Heart left ventricle (tissue), 13 donors: ENCODE measurements around the gene LRMDA.

ENCODE experiments used
- POLR2A ChIP-seq, 2 donors: fragments of 450-650 bp; IDR thresholded peaks; one replicate each; pipeline ENCODE4 v1.6.1; 2017; ENCODE audit warnings: antibody characterized with exemption in 2 of 2, mild to moderate bottlenecking in 2 of 2, moderate library complexity in 2 of 2
- TF ChIP-seq, protein P1 (sequence below), 12 donors: fragments of 200-600 bp; sonication (generic) in 4 of 12; IDR thresholded peaks; one replicate each; pipeline versions ENCODE4 v1.5.0 to v1.8.0; 2018 to 2022; ENCODE audit warnings: antibody characterized with exemption in 12 of 12, mild to moderate bottlenecking in 5 of 12
- donor health status: ischemic (EF 13 %, LVEDD 7.1; RV severe dilation, severe dysfunction).
- donor health status: DM: no; HTN: yes; CAD: no.
- donor health status: DM: no; HTN: no; CAD: no.
- donor health status: ischemic (EF 25% LVEDD 6.9; RV normal size, moderate dysfunction).
- donor health status: ischemic (EF 25% LVEDD 5.7; RV mildly dilated, moderate dysfunction).
- donor health status: ischemic (EF 35%, LVEDD 5.7; RV mildly dilated, moderate dysfunction).
- donor health status: nonischemic (EF 11% LVEDD 7.7; RV severe dilation, severe dysfunction).
- donor health status: DM: yes; HTN: yes; CAD: no.
- donor health status: PGD.
- donor health status: ischemic (EF 29% LVEDD 5.4; RV normal size, mild dysfunction).
- donor health status: nonischemic (EF 23%, LVEDD 6.1; RV moderate dilation, normal function).

- TF ChIP-seq POLR2A (IDR thresholded peaks at IDR 0.05): no peak
- TF ChIP-seq, protein P1, sequence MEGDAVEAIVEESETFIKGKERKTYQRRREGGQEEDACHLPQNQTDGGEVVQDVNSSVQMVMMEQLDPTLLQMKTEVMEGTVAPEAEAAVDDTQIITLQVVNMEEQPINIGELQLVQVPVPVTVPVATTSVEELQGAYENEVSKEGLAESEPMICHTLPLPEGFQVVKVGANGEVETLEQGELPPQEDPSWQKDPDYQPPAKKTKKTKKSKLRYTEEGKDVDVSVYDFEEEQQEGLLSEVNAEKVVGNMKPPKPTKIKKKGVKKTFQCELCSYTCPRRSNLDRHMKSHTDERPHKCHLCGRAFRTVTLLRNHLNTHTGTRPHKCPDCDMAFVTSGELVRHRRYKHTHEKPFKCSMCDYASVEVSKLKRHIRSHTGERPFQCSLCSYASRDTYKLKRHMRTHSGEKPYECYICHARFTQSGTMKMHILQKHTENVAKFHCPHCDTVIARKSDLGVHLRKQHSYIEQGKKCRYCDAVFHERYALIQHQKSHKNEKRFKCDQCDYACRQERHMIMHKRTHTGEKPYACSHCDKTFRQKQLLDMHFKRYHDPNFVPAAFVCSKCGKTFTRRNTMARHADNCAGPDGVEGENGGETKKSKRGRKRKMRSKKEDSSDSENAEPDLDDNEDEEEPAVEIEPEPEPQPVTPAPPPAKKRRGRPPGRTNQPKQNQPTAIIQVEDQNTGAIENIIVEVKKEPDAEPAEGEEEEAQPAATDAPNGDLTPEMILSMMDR (IDR thresholded peaks at IDR 0.05): no peak
Measured at GRCh38 chr10:76284351-76284750, 852.9 kb downstream of the LRMDA start.
